H1 (cell line): ENCODE data around the gene ELFN2. TPM values are rescaled to one million over a fixed set of nuclear protein-coding genes. Genes with fewer than 3 reads are reported as not detected.

Source experiments
- CTCF ChIA-PET: fragments of 300-600 bp; sonication (Branson Sonifier 250); formaldehyde crosslinking; loops from one replicate; lab custom pipeline; 2021; ENCODE audit not compliant: partially characterized antibody; lab: Charles Lee
- POLR2A ChIA-PET: fragments of 300-600 bp; sonication (Branson Sonifier 250); formaldehyde crosslinking; loops from one replicate; lab custom pipeline; 2021; ENCODE audit warnings: inconsistent platforms; ENCODE audit not compliant: partially characterized antibody; lab: Charles Lee
- DNase-seq, 2 experiments: peaks; one replicate each; pipeline versions ENCODE4 v3.0.0 to v3.0.0-alpha.2; 2010 to 2022; ENCODE audit warnings: low spot score in 2 of 2, low read depth in 1 of 2, mixed read lengths in 1 of 2
- FAIRE-seq: peaks from 2 replicates; lab custom pipeline; 2011; peaks lifted over from hg19 to GRCh38; lab: Jason Lieb, UNC
- H2AFZ ChIP-seq: 2 replicates; pipeline ENCODE4 v1.8.1; 2012; ENCODE audit warnings: low read length, inconsistent platforms
- H2AK5ac ChIP-seq: 2 replicates; pipeline ENCODE4 v1.6.1; 2013; ENCODE audit warnings: low read depth, low read length
- H2BK120ac ChIP-seq: replicated peaks from 2 replicates; pipeline ENCODE3; 2013; ENCODE audit warnings: low read depth, low read length, inconsistent platforms
- H2BK12ac ChIP-seq: 2 replicates; pipeline ENCODE4 v1.6.1; 2013; ENCODE audit warnings: low read depth, low read length
- H2BK15ac ChIP-seq: 2 replicates; pipeline ENCODE4 v1.6.1; 2013; ENCODE audit warnings: low read length
- H2BK20ac ChIP-seq: 2 replicates; pipeline ENCODE4 v1.6.1; 2013; ENCODE audit warnings: low read length
- H2BK5ac ChIP-seq: 2 replicates; pipeline ENCODE4 v1.6.1; 2013; ENCODE audit warnings: low read depth, low read length
- H3K14ac ChIP-seq: 2 replicates; pipeline ENCODE4 v1.6.1; 2013; ENCODE audit warnings: inconsistent platforms; ENCODE audit not compliant: insufficient read length
- H3K18ac ChIP-seq: 2 replicates; pipeline ENCODE4 v1.6.1; 2013; ENCODE audit warnings: low read length; ENCODE audit errors: extremely low read depth
- H3K23ac ChIP-seq: 2 replicates; pipeline ENCODE4 v1.6.1; 2013; ENCODE audit warnings: inconsistent platforms; ENCODE audit not compliant: insufficient read length
- H3K23me2 ChIP-seq: 2 replicates; pipeline ENCODE4 v1.6.1; 2013; ENCODE audit warnings: low read depth, low read length
- H3K27ac ChIP-seq: 2 replicates; pipeline ENCODE4 v1.6.1; 2011; ENCODE audit warnings: low read depth, low read length, inconsistent platforms
- H3K27me3 ChIP-seq, 4 experiments: replicated peaks in 1 of 4; 1 replicate in 1 of 4; 2 replicates in 3 of 4; pipeline versions ENCODE4 v1.6.1 to v1.8.1; 2011 to 2013; ENCODE audit warnings: low read length in 3 of 4, mild to moderate bottlenecking in 3 of 4, inconsistent platforms in 2 of 4, mixed read lengths in 2 of 4, moderate library complexity in 1 of 4; ENCODE audit not compliant: control insufficient read depth in 3 of 4, insufficient read depth in 3 of 4; ENCODE audit errors: extremely low read depth in 1 of 4
- H3K36me3 ChIP-seq, 4 experiments: 2 replicates each; pipeline versions ENCODE4 v1.6.1 to v1.8.1; 2011 to 2013; ENCODE audit warnings: mild to moderate bottlenecking in 4 of 4, low read length in 3 of 4, moderate library complexity in 2 of 4, control low read depth in 1 of 4, inconsistent platforms in 1 of 4; ENCODE audit not compliant: insufficient read depth in 4 of 4, control insufficient read depth in 2 of 4
- H3K4ac ChIP-seq: replicated peaks from 2 replicates; pipeline ENCODE3; 2013; ENCODE audit warnings: low read length, low read depth, mixed read lengths, inconsistent platforms; ENCODE audit not compliant: insufficient read length
- H3K4me1 ChIP-seq, 4 experiments: replicated peaks in 1 of 4; 1 replicate in 1 of 4; 2 replicates in 3 of 4; pipeline versions ENCODE4 v1.6.1 to v1.8.1; 2011 to 2013; ENCODE audit warnings: low read length in 3 of 4, inconsistent platforms in 2 of 4, mixed read lengths in 1 of 4; ENCODE audit not compliant: insufficient read depth in 4 of 4, control insufficient read depth in 3 of 4
- H3K4me2 ChIP-seq, 2 experiments: 2 replicates each; pipeline versions ENCODE4 v1.6.1 to v1.8.1; 2011 to 2013; ENCODE audit warnings: low read depth in 2 of 2, low read length in 2 of 2, control low read depth in 1 of 2, inconsistent platforms in 1 of 2, mild to moderate bottlenecking in 1 of 2; ENCODE audit not compliant: insufficient read depth in 1 of 2
- H3K4me3 ChIP-seq, 4 experiments: fragments of 200-600, 300-600 bp in 1 of 4; sonication (generic), shearing (Covaris generic), sonication (Bioruptor Twin) in 1 of 4; 2 replicates each; pipeline versions ENCODE4 v1.5.1 to v1.8.1; 2011 to 2016; ENCODE audit warnings: low read length in 4 of 4, low read depth in 3 of 4, control low read depth in 2 of 4, inconsistent platforms in 2 of 4, mild to moderate bottlenecking in 2 of 4, mixed read lengths in 1 of 4, moderate library complexity in 1 of 4; ENCODE audit not compliant: insufficient read depth in 2 of 4; ENCODE audit errors: extremely low read depth in 1 of 4
- H3K56ac ChIP-seq: replicated peaks from 2 replicates; pipeline ENCODE3; 2013; ENCODE audit warnings: low read depth, mild to moderate bottlenecking, mixed read lengths, low read length, inconsistent platforms; ENCODE audit not compliant: insufficient read length
- H3K79me1 ChIP-seq: 2 replicates; pipeline ENCODE4 v1.6.1; 2013; ENCODE audit warnings: low read depth, low read length, control low read depth
- H3K79me2 ChIP-seq, 2 experiments: 2 replicates each; pipeline versions ENCODE4 v1.6.1 to v1.8.1; 2012 to 2013; ENCODE audit warnings: low read length in 2 of 2, mild to moderate bottlenecking in 2 of 2, inconsistent platforms in 1 of 2; ENCODE audit not compliant: insufficient read depth in 2 of 2, control insufficient read depth in 1 of 2
- H3K9ac ChIP-seq, 4 experiments: replicated peaks in 1 of 4; 1 replicate in 1 of 4; 2 replicates in 3 of 4; pipeline versions ENCODE4 v1.6.1 to v1.8.1; 2011 to 2013; ENCODE audit warnings: low read depth in 3 of 4, low read length in 3 of 4, control low read depth in 2 of 4, mild to moderate bottlenecking in 2 of 4, moderate library complexity in 2 of 4, inconsistent platforms in 1 of 4; ENCODE audit errors: extremely low read depth in 1 of 4
- H3K9me3 ChIP-seq, 2 experiments: 2 replicates each; pipeline versions ENCODE4 v1.6.1 to v1.8.1; 2012 to 2013; ENCODE audit warnings: mild to moderate bottlenecking in 2 of 2, moderate library complexity in 2 of 2, control low read depth in 1 of 2, inconsistent platforms in 1 of 2, low read depth in 1 of 2, low read length in 1 of 2, mixed read lengths in 1 of 2; ENCODE audit not compliant: insufficient read depth in 2 of 2
- H4K20me1 ChIP-seq, 2 experiments: replicated peaks in 1 of 2; 2 replicates each; pipeline versions ENCODE3 to v1.8.1; 2011 to 2013; ENCODE audit warnings: inconsistent platforms in 2 of 2, low read length in 2 of 2, mild to moderate bottlenecking in 1 of 2; ENCODE audit not compliant: insufficient read depth in 2 of 2, control insufficient read depth in 1 of 2
- H4K5ac ChIP-seq: 2 replicates; pipeline ENCODE4 v1.6.1; 2013; ENCODE audit warnings: low read length, low read depth, mixed read lengths, inconsistent platforms; ENCODE audit not compliant: insufficient read length
- H4K8ac ChIP-seq: 2 replicates; pipeline ENCODE4 v1.8.0; 2013; ENCODE audit warnings: mild to moderate bottlenecking, moderate library complexity, low read length, inconsistent platforms; ENCODE audit not compliant: insufficient read depth; ENCODE audit errors: extremely low read depth
- H4K91ac ChIP-seq: replicated peaks from 2 replicates; pipeline ENCODE3; 2013; ENCODE audit warnings: low read length, mixed read lengths, inconsistent platforms; ENCODE audit not compliant: insufficient read length
- PHF8 ChIP-seq: fragments of 200-600 bp; sonication (generic); conservative IDR thresholded peaks from 2 replicates; pipeline ENCODE4 v1.7.1; 2012; ENCODE audit warnings: low read depth, mild to moderate bottlenecking, inconsistent platforms, low read length, moderate library complexity
- WGBS, 2 experiments: shearing (Covaris generic) in 1 of 2; methylation state at CpG; one replicate each; pipeline versions ENCODE4 v1.1.6 to v1.1.7; 2013 to 2015; ENCODE audit warnings: low lambda C conversion rate in 2 of 2, mixed read lengths in 2 of 2, inconsistent platforms in 1 of 2, low coverage in 1 of 2, missing lambda C conversion rate in 1 of 2; ENCODE audit not compliant: insufficient replicate concordance in 2 of 2, insufficient coverage in 1 of 2, insufficient read length in 1 of 2; ENCODE audit errors: extremely low coverage in 1 of 2, missing lambda C conversion rate in 1 of 2; 5-methylcytosine and 5-hydroxymethylcytosine counted together
- polyA plus RNA-seq, 7 experiments: library from polyadenylated mRNA; depleted of rRNA in 3 of 7; stranded (reverse) in 5 of 7; unstranded in 2 of 7; fragments of >200 nt in 5 of 7; fragments of 200-250 nt in 2 of 7; gene quantifications; 1 replicate in 5 of 7; 2 replicates in 1 of 7; 4 replicates in 1 of 7; pipeline versions ENCODE4 v1.2.1 to v1.2.3, GENCODE V29; 2011 to 2013; ENCODE audit warnings: missing spikeins in 2 of 7, mixed read lengths in 2 of 7
- total RNA-seq: library from RNA; stranded (reverse); fragmentation: NEBNext Ultra II Directional; extraction: Animal tissue kit (Norgen Biotek cat#: 25700); gene quantifications from 2 replicates; pipeline ENCODE4 v1.2.1, GENCODE V29; 2021
- TF ChIP-seq, protein P1 (sequence below): IDR thresholded peaks from 2 replicates; pipeline ENCODE4 v1.6.1; 2012; ENCODE audit warnings: inconsistent platforms

The ELFN2 gene
- total and polyA plus RNA-seq, 2 of the 8 experiments (the other 6 are each of a cell fraction or from before 2014, with no cell fraction given), result 0.63 to 0.88 TPM

DNA sequence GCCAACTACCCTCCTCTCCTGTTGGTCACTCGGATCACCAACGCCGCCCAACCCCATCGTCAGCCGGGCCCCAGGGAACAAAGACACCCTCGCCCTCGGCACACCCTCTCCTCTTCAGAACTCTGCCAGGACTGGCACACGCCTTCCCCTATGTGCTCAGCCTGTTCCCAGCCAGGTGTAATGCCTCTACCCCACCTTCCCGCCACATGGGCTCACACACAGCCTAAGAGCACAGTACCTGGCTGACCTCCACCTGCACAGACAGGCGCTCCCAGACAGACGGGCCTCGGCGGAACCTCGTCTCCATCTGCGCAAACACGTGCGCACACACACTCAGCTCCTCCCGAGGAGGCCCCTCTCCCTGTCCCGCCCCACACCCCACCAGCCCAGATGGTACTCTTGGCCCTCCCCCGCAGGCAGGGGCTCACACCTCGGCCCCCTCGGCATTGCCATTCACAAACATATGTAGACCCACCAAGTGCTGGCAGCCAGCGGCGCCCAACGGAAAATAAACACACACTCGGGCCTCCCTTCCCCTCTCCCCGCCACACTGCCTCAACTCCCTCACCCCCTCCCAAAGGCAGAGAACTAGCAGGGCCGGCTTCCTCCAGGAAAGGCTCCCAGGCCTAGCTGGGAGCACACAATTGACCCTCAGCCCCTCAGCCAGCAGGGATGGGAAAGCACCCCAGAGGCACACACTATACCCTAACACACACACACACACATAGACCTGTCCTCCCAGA, 8.5 kb downstream of the ELFN2 start:
- Histone ChIP-seq H4K5ac (no peak overlapping the region), H2BK5ac (peak overlapping the region; percentile 60; the same call in 1 of the 2 replicates), H4K91ac (peak overlapping the region; percentile 45), H3K56ac (no peak overlapping the region), H3K27me3 (peaks cover 0 to 32% (median 26%) of the 10 kb centered on the region in 4 experiments; a peak in 6 of 7 replicates), H3K36me3 (no peaks in the 10 kb centered on the region), H2BK20ac (0 out of 2 replicates have a peak overlapping the region, but pooled peaks have one; percentile 66), H3K4me2 (peak overlapping the region; percentile 82 to 87; a peak in 3 of 4 replicates), H2BK12ac (peak overlapping the region; percentile 84; the same call in 1 of the 2 replicates), H3K27ac (no peak overlapping the region), H3K18ac (peak overlapping the region; percentile 78), H4K8ac (peak overlapping the region; percentile 84; the same call in 1 of the 2 replicates), H3K9me3 (no peaks in the 10 kb centered on the region), H3K4me3 (peak overlapping the region in 1 of 4 experiments; percentile 57; a peak in 2 of 8 replicates), H3K14ac (no peak overlapping the region), H2AFZ (no peak overlapping the region), H3K9ac (no peak overlapping the region), H3K79me2 (no peaks in the 10 kb centered on the region), H2BK120ac (no peak overlapping the region), H2AK5ac (peak overlapping the region; percentile 16; the same call in 1 of the 2 replicates), H4K20me1 (peaks cover 0 to 2% of the 10 kb centered on the region in 2 experiments), H3K4ac (no peak overlapping the region), H2BK15ac (peak overlapping the region; percentile 98; the same call in 1 of the 2 replicates), H3K23me2 (peaks cover 10% of the 10 kb centered on the region; the same call in 1 of the 2 replicates), H3K4me1 (peaks cover 3 to 25% (median 18%) of the 10 kb centered on the region in 4 experiments), H3K79me1 (no peaks in the 10 kb centered on the region), H3K23ac (no peak overlapping the region)
- CTCF ChIA-PET, result interaction anchor here (1.0 to 3.0 kb wide), 2 partner anchors 11 to 15 kb away, joined by 7 to 25 read pairs; no protein-coding TSS in a partner anchor
- no peak for FAIRE-seq
- POLR2A ChIA-PET, result interaction anchor here (0.9 kb wide), 1 partner anchor 10 kb away, joined by 3 read pairs; no protein-coding TSS in a partner anchor
- 73% methylated on average over 25 of the region's 28 CpGs; no CpG with 5 or more reads in 1 of the 2 experiments for WGBS, 2 experiments
- TF ChIP-seq, protein P1, sequence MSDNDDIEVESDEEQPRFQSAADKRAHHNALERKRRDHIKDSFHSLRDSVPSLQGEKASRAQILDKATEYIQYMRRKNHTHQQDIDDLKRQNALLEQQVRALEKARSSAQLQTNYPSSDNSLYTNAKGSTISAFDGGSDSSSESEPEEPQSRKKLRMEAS, result peak; percentile 55
- TF ChIP-seq PHF8, result no peak
- DNase-seq, result no peak
